GM12878 (cell line): Measurements from ENCODE around the gene HCK. TPM values are rescaled to one million over a fixed set of nuclear protein-coding genes. Genes with fewer than 3 reads are reported as not detected.

Source experiments
- ATAC-seq: fragments of 200-7000 bp; cut with Tn5 transposase; 3 replicates; pipeline ENCODE4 v1.9.1; 2020; ENCODE audit warnings: mild to moderate bottlenecking, moderate library complexity
- BruUV-seq: library from RNA; stranded (reverse); fragments of 400-500 nt; replicated peaks from 2 replicates; lab custom pipeline; 2021; lab: Mats Ljungman, UMichigan
- CTCF ChIA-PET: fragments of 300-600 bp; sonication (Branson Sonifier 250); formaldehyde crosslinking; extraction: SDS; loops from one replicate; lab custom pipeline; 2021; ENCODE audit warnings: inconsistent platforms; lab: Yijun Ruan, JAX
- POLR2A ChIA-PET: fragments of 350-600 bp; formaldehyde crosslinking; extraction: SDS; loops from one replicate; lab custom pipeline; 2021; ENCODE audit warnings: inconsistent platforms; lab: Charles Lee
- RAD21 ChIA-PET: fragments of 300-600 bp; sonication (Branson Sonifier 250); formaldehyde crosslinking; loops from one replicate; lab custom pipeline; 2023; ENCODE audit warnings: antibody characterized with exemption; ENCODE audit not compliant: unreplicated experiment; lab: Charles Lee
- SMC1A ChIA-PET: fragments of 300-600 bp; sonication (Branson Sonifier 250); formaldehyde crosslinking; loops from one replicate; lab custom pipeline; 2023; ENCODE audit not compliant: unreplicated experiment, uncharacterized antibody; lab: Charles Lee
- DNase-seq: peaks from one replicate; pipeline ENCODE4 v3.0.0-alpha.2; 2011; ENCODE audit warnings: low read depth, low spot score
- FAIRE-seq: peaks from 3 replicates; lab custom pipeline; 2011; peaks lifted over from hg19 to GRCh38; lab: Jason Lieb, UNC
- H2AFZ ChIP-seq: 2 replicates; pipeline ENCODE4 v1.6.0; 2011; ENCODE audit warnings: low read depth, low read length, control low read depth; ENCODE audit not compliant: control insufficient read depth
- H3K27ac ChIP-seq: 2 replicates; pipeline ENCODE4 v1.5.1; 2011; ENCODE audit warnings: control low read depth; ENCODE audit not compliant: control insufficient read depth, insufficient read depth
- H3K27me3 ChIP-seq, 2 experiments: replicated peaks in 1 of 2; 2 replicates each; pipeline versions ENCODE4 v1.6.0 to v1.6.1; 2011; ENCODE audit warnings: low read length in 1 of 2; ENCODE audit not compliant: control insufficient read depth in 2 of 2, insufficient read depth in 2 of 2
- H3K36me3 ChIP-seq, 2 experiments: 2 replicates each; pipeline ENCODE4 v1.5.1; 2011; ENCODE audit warnings: low read length in 1 of 2; ENCODE audit not compliant: control insufficient read depth in 2 of 2, insufficient read depth in 2 of 2
- H3K4me1 ChIP-seq: 2 replicates; pipeline ENCODE4 v1.6.1; 2011; ENCODE audit warnings: mild to moderate bottlenecking, low read length, moderate library complexity, mixed read lengths; ENCODE audit not compliant: control insufficient read depth, insufficient read depth
- H3K4me2 ChIP-seq: 2 replicates; pipeline ENCODE4 v1.6.0; 2011; ENCODE audit warnings: control low read depth; ENCODE audit not compliant: control insufficient read depth, insufficient read depth
- H3K4me3 ChIP-seq: fragments of 200-600 bp; sonication (generic); 2 replicates; pipeline ENCODE4 v1.5.1; 2016
- H3K79me2 ChIP-seq: 2 replicates; pipeline ENCODE4 v1.6.0; 2011; ENCODE audit warnings: low read length; ENCODE audit not compliant: control insufficient read depth, insufficient read depth
- H3K9ac ChIP-seq: 2 replicates; pipeline ENCODE4 v1.8.0; 2011; ENCODE audit warnings: low read length, control low read depth, mixed read lengths; ENCODE audit not compliant: control insufficient read depth, insufficient read depth
- H3K9me3 ChIP-seq: replicated peaks from 3 replicates; pipeline ENCODE4 v1.5.1; 2011; ENCODE audit warnings: mild to moderate bottlenecking, low read length; ENCODE audit not compliant: control insufficient read depth, insufficient read depth
- H4K20me1 ChIP-seq: 2 replicates; pipeline ENCODE4 v1.6.0; 2011; ENCODE audit not compliant: control insufficient read depth, insufficient read depth
- BCL3 ChIP-seq: IDR thresholded peaks from 2 replicates; pipeline ENCODE4 v1.6.1; 2011; ENCODE audit warnings: borderline replicate concordance, low read depth, mild to moderate bottlenecking, moderate library complexity, low read length; ENCODE audit not compliant: insufficient read depth, poor library complexity, severe bottlenecking
- ESRRA ChIP-seq: IDR thresholded peaks from 2 replicates; pipeline ENCODE4 v1.6.1; 2012; ENCODE audit warnings: mild to moderate bottlenecking, low read length, improper control_type of control experiment
- KAT2A ChIP-seq: conservative IDR thresholded peaks from 2 replicates; pipeline ENCODE4 v1.6.1; 2011; ENCODE audit warnings: low read depth, low read length; ENCODE audit not compliant: control insufficient read depth
- NBN ChIP-seq: fragments of 450-650 bp; IDR thresholded peaks from 2 replicates; pipeline ENCODE4 v1.6.1; 2016
- NFYB ChIP-seq: IDR thresholded peaks from 2 replicates; pipeline ENCODE4 v1.6.1; 2011; ENCODE audit warnings: low read depth, mild to moderate bottlenecking, low read length, improper control_type of control experiment, moderate library complexity; ENCODE audit not compliant: insufficient read depth
- RELA ChIP-seq: fragments of 450-650 bp; IDR thresholded peaks from 2 replicates; pipeline ENCODE4 v1.8.0; 2014; ENCODE audit warnings: borderline replicate concordance; ENCODE audit not compliant: partially characterized antibody
- USF1 ChIP-seq: IDR thresholded peaks from 2 replicates; pipeline ENCODE4 v1.6.1; 2011; ENCODE audit warnings: borderline replicate concordance, low read depth, mild to moderate bottlenecking, moderate library complexity, mixed read lengths, low read length; ENCODE audit not compliant: insufficient read depth; ENCODE audit errors: extremely low read length
- ZZZ3 ChIP-seq: IDR thresholded peaks from 2 replicates; pipeline ENCODE4 v1.6.1; 2011; ENCODE audit warnings: low read depth; ENCODE audit not compliant: control insufficient read depth, insufficient read length
- WGBS: methylation state at CpG from one replicate; pipeline ENCODE4 v1.1.6; 2016; ENCODE audit warnings: low lambda C conversion rate; ENCODE audit not compliant: insufficient replicate concordance, insufficient coverage; ENCODE audit errors: missing lambda C conversion rate; 5-methylcytosine and 5-hydroxymethylcytosine counted together
- in situ Hi-C: fragments of 300-500 bp; cut with MboI; formaldehyde crosslinking; loops from 9 replicates; pipeline ENCODE4 v1.14.3; 2018; ENCODE audit warnings: mixed read lengths
- intact Hi-C: fragments of 100-400 bp; cut with micrococcal nuclease; formaldehyde crosslinking; loops from one replicate; pipeline ENCODE4 v1.14.2; 2022; ENCODE audit not compliant: unreplicated experiment
- polyA plus RNA-seq, 11 experiments: library from polyadenylated mRNA; depleted of rRNA in 4 of 11; unstranded in 6 of 11; stranded (reverse) in 5 of 11; fragments of >200 nt; fragmentation: Nextera tagmentation in 4 of 11; fragmentation: Illumina TruSeq in 1 of 11; extraction: Ambion mirVana in 4 of 11; extraction: Trizol in 1 of 11; gene quantifications; 1 replicate in 1 of 11; 2 replicates in 10 of 11; pipeline versions ENCODE4 v1.2.1 to v1.2.3, GENCODE V29; 2011 to 2016; ENCODE audit warnings: inconsistent platforms in 2 of 11, missing spikeins in 2 of 11, low read depth in 1 of 11
- total RNA-seq, 4 experiments: library from RNA; depleted of rRNA in 3 of 4; stranded (reverse); fragments of >200 nt in 3 of 4; fragmentation: Illumina TruSeq in 1 of 4; extraction: Trizol in 1 of 4; gene quantifications; 2 replicates each; pipeline versions ENCODE4 v1.2.1 to v1.2.3, GENCODE V29; 2013 to 2021

The HCK gene
- total and polyA plus RNA-seq, 10 of the 15 experiments (the other 5 are each of a cell fraction or from before 2014, with no cell fraction given), result 1.3 to 30.3 (median 18.5) TPM

GRCh38 chr20:32115211-32115767 lies 63.2 kb downstream of the HCK start:
- Histone ChIP-seq H3K4me2 (no peak overlapping the region), H3K9ac (no peak overlapping the region), H4K20me1 (0 out of 2 replicates have a peak, but pooled peaks cover 4% of the 10 kb centered on the region), H3K9me3 (no peaks in the 10 kb centered on the region), H3K79me2 (peaks cover 56% of the 10 kb centered on the region), H2AFZ (no peak overlapping the region), H3K4me1 (peaks cover 20% of the 10 kb centered on the region), H3K27me3 (no peaks in the 10 kb centered on the region), H3K4me3 (no peak overlapping the region), H3K36me3 (no peaks in the 10 kb centered on the region; a peak in 3 of 4 replicates), H3K27ac (no peak overlapping the region)
- DNase-seq (no peak), FAIRE-seq (no peak), ATAC-seq (no peak)
- in situ Hi-C loops, result no loop called here
- WGBS, result 65% methylated on average over 5 of the region's 5 CpGs
- intact Hi-C loops, result no loop called here
- no TSS peak for BruUV-seq
- ChIA-PET SMC1A (interaction anchor here (1.5 kb wide), 1 partner anchor 24 kb away, joined by 6 read pairs; no protein-coding TSS in a partner anchor), RAD21 (no interaction called here), CTCF (interaction anchor here (1.1 to 1.4 kb wide), 2 partner anchors 12 to 536 kb away, joined by 3 read pairs; no protein-coding TSS in a partner anchor), POLR2A (interaction anchor here (0.7 kb wide), 1 partner anchor 109 kb away, joined by 3 read pairs; no protein-coding TSS in a partner anchor)
- TF ChIP-seq KAT2A (no peak), NBN (no peak), ESRRA (no peak), NFYB (no peak), BCL3 (no peak), USF1 (no peak), ZZZ3 (no peak), RELA (no peak)
